Stimulated activated CD4-positive, alpha-beta T cell treated with anti-CD3 and anti-CD28 coated beads, Interleukin-1b, Interleukin-23, amount 100 ng/mL, for 1 hour (primary cell): ENCODE measurements around the gene MRRF.

Source experiments
- DNase-seq, 2 donors: peaks; one replicate each; pipeline ENCODE4 v3.0.0-alpha.2; 2020; ENCODE audit warnings: low read depth in 2 of 2

MRRF gene

GRCh38 chr9:122228568-122229484, 35.9 kb upstream of the MRRF start, which contains the start of gene LHX6:
LHX6 (minus strand) TSS chr9:122228957; CDS start chr9:122228740, 217 bp downstream.
- DNase-seq: no peak

- no peak for DNase-seq
Observed at GRCh38 chr9:122229485-122229837, 35.2 kb upstream of the MRRF start.

GRCh38 chr9:122232796-122233306, 31.8 kb upstream of the MRRF start:
- DNase-seq: no peak

- DNase-seq: no peak
Observed at GRCh38 chr9:122234022-122234748, 30.5 kb upstream of the MRRF start.

- DNase-seq: no peak
Observed at GRCh38 chr9:122236681-122237080, 28.0 kb upstream of the MRRF start.

GRCh38 chr9:122239722-122240121, 25.0 kb upstream of the MRRF start:
- no peak for DNase-seq

GRCh38 chr9:122244349-122244748, 20.3 kb upstream of the MRRF start:
- DNase-seq: no peak

- DNase-seq: no peak
Observed at GRCh38 chr9:122246666-122247065, 18.0 kb upstream of the MRRF start.

- no peak for DNase-seq
Observed at GRCh38 chr9:122248448-122248865, 16.2 kb upstream of the MRRF start.

GRCh38 chr9:122251351-122251750, 13.3 kb upstream of the MRRF start:
- no peak for DNase-seq

GRCh38 chr9:122252796-122253195, 11.9 kb upstream of the MRRF start:
- DNase-seq: no peak

- DNase-seq: no peak
Observed at GRCh38 chr9:122254761-122255160, 9.9 kb upstream of the MRRF start.

GRCh38 chr9:122256206-122256605, 8.5 kb upstream of the MRRF start:
- no peak for DNase-seq

GRCh38 chr9:122258886-122259415, 5.7 kb upstream of the MRRF start:
- DNase-seq: no peak

- DNase-seq: no peak
Observed at GRCh38 chr9:122261469-122261881, 3.2 kb upstream of the MRRF start.

GRCh38 chr9:122262073-122262472, 2.6 kb upstream of the MRRF start:
- no peak for DNase-seq

GRCh38 chr9:122263699-122264349, 858 bp upstream of the MRRF start:
- no peak for DNase-seq

- DNase-seq: no peak
Observed at GRCh38 chr9:122265149-122265915, 650 bp downstream of the MRRF start.

GRCh38 chr9:122268041-122268814, 3.5 kb downstream of the MRRF start:
- DNase-seq: no peak

GRCh38 chr9:122274055-122274454, 9.4 kb downstream of the MRRF start:
- DNase-seq: no peak
